H1 (cell line): ENCODE data around the gene NELFE. TPM values are rescaled to one million over a fixed set of nuclear protein-coding genes. Genes with fewer than 3 reads are reported as not detected.

ENCODE experiments used
- EGR1 ChIP-seq: IDR thresholded peaks from 2 replicates; pipeline ENCODE4 v1.6.1; 2011; ENCODE audit warnings: low read depth, low read length, borderline replicate concordance
- SIX5 ChIP-seq: IDR thresholded peaks from 2 replicates; pipeline ENCODE4 v1.6.1; 2011; ENCODE audit warnings: mild to moderate bottlenecking, low read depth, low read length
- SRF ChIP-seq: IDR thresholded peaks from 2 replicates; pipeline ENCODE4 v1.6.1; 2011; ENCODE audit warnings: mild to moderate bottlenecking, low read depth, low read length, moderate library complexity
- polyA plus RNA-seq, 7 experiments: library from polyadenylated mRNA; depleted of rRNA in 3 of 7; stranded (reverse) in 5 of 7; unstranded in 2 of 7; fragments of >200 nt in 5 of 7; fragments of 200-250 nt in 2 of 7; gene quantifications; 1 replicate in 5 of 7; 2 replicates in 1 of 7; 4 replicates in 1 of 7; pipeline versions ENCODE4 v1.2.1 to v1.2.3, GENCODE V29; 2011 to 2013; ENCODE audit warnings: missing spikeins in 2 of 7, mixed read lengths in 2 of 7
- total RNA-seq: library from RNA; stranded (reverse); fragmentation: NEBNext Ultra II Directional; extraction: Animal tissue kit (Norgen Biotek cat#: 25700); gene quantifications from 2 replicates; pipeline ENCODE4 v1.2.1, GENCODE V29; 2021
- TF ChIP-seq, protein P1 (sequence below): fragments of 300-600 bp; sonication (generic); IDR thresholded peaks from 2 replicates; pipeline ENCODE4 v1.7.1; 2012; ENCODE audit warnings: low read length, moderate library complexity, mild to moderate bottlenecking, inconsistent platforms; ENCODE audit not compliant: insufficient replicate concordance

Gene NELFE
- total and polyA plus RNA-seq, 2 of the 8 experiments (the other 6 are each of a cell fraction or from before 2014, with no cell fraction given): 49.2 to 71.5 TPM

- TF ChIP-seq, protein P1, sequence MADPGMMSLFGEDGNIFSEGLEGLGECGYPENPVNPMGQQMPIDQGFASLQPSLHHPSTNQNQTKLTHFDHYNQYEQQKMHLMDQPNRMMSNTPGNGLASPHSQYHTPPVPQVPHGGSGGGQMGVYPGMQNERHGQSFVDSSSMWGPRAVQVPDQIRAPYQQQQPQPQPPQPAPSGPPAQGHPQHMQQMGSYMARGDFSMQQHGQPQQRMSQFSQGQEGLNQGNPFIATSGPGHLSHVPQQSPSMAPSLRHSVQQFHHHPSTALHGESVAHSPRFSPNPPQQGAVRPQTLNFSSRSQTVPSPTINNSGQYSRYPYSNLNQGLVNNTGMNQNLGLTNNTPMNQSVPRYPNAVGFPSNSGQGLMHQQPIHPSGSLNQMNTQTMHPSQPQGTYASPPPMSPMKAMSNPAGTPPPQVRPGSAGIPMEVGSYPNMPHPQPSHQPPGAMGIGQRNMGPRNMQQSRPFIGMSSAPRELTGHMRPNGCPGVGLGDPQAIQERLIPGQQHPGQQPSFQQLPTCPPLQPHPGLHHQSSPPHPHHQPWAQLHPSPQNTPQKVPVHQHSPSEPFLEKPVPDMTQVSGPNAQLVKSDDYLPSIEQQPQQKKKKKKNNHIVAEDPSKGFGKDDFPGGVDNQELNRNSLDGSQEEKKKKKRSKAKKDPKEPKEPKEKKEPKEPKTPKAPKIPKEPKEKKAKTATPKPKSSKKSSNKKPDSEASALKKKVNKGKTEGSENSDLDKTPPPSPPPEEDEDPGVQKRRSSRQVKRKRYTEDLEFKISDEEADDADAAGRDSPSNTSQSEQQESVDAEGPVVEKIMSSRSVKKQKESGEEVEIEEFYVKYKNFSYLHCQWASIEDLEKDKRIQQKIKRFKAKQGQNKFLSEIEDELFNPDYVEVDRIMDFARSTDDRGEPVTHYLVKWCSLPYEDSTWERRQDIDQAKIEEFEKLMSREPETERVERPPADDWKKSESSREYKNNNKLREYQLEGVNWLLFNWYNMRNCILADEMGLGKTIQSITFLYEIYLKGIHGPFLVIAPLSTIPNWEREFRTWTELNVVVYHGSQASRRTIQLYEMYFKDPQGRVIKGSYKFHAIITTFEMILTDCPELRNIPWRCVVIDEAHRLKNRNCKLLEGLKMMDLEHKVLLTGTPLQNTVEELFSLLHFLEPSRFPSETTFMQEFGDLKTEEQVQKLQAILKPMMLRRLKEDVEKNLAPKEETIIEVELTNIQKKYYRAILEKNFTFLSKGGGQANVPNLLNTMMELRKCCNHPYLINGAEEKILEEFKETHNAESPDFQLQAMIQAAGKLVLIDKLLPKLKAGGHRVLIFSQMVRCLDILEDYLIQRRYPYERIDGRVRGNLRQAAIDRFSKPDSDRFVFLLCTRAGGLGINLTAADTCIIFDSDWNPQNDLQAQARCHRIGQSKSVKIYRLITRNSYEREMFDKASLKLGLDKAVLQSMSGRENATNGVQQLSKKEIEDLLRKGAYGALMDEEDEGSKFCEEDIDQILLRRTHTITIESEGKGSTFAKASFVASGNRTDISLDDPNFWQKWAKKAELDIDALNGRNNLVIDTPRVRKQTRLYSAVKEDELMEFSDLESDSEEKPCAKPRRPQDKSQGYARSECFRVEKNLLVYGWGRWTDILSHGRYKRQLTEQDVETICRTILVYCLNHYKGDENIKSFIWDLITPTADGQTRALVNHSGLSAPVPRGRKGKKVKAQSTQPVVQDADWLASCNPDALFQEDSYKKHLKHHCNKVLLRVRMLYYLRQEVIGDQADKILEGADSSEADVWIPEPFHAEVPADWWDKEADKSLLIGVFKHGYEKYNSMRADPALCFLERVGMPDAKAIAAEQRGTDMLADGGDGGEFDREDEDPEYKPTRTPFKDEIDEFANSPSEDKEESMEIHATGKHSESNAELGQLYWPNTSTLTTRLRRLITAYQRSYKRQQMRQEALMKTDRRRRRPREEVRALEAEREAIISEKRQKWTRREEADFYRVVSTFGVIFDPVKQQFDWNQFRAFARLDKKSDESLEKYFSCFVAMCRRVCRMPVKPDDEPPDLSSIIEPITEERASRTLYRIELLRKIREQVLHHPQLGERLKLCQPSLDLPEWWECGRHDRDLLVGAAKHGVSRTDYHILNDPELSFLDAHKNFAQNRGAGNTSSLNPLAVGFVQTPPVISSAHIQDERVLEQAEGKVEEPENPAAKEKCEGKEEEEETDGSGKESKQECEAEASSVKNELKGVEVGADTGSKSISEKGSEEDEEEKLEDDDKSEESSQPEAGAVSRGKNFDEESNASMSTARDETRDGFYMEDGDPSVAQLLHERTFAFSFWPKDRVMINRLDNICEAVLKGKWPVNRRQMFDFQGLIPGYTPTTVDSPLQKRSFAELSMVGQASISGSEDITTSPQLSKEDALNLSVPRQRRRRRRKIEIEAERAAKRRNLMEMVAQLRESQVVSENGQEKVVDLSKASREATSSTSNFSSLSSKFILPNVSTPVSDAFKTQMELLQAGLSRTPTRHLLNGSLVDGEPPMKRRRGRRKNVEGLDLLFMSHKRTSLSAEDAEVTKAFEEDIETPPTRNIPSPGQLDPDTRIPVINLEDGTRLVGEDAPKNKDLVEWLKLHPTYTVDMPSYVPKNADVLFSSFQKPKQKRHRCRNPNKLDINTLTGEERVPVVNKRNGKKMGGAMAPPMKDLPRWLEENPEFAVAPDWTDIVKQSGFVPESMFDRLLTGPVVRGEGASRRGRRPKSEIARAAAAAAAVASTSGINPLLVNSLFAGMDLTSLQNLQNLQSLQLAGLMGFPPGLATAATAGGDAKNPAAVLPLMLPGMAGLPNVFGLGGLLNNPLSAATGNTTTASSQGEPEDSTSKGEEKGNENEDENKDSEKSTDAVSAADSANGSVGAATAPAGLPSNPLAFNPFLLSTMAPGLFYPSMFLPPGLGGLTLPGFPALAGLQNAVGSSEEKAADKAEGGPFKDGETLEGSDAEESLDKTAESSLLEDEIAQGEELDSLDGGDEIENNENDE: no peak
- TF ChIP-seq SRF: no peak
- no peak for TF ChIP-seq EGR1
- TF ChIP-seq SIX5: no peak
Measured at GRCh38 chr6:31952890-31953289, 5.9 kb downstream of the NELFE start (continued).
